T-helper 2 cell (primary cell): ENCODE results near the gene NEURL2.
"Not testable (repeated sequence)": the region's sequence is repeated elsewhere in the genome, so short reads cannot be mapped to it uniquely, and the experiment has no call there.

Experiments used
- DNase-seq, 5 experiments: peaks; one replicate each; pipeline versions ENCODE4 v3.0.0 to v3.0.0-alpha.2; 2012 to 2022

NEURL2 gene

DNA sequence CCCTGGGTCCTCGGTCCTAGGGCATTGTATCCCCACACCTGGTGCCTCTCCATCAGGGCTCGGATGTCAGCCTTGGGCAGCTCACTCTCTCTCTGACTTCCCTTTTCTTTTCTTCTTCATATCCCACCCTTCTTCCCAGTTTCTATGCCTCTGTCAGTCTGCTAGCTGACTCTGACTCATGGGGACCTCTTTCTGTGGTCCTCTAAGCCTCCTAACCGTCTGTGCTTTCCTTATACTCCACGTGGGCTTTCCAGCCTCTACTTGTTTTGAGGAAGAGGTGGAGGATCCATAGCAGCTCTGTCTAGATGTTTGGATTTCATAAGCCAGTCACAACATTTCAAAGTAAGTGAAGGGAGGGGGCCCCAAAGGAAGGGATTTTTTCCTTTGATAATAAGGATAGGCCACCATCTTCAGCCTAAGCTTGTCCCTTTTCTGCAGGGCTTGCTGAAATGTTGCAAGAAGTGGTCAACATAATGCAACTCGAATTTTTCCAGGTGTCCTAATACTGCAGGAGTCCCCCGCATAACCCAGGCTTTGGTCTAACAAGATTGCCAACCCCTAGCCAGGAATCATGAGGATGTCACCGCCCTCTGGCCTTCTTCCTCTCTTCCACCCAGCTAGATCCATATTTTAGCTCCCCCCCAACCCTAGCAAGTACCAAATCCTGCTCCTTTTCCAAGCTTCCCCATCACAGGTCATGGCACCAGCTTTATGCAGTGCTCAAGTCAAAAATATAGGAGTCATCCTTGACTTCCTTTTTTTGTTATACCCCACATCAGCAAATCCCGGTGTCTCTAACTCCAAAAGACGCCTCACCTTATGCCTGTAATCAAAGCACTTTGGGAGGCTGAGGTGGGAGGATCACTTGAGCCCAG lies 29.7 kb upstream of the NEURL2 start:
- DNase-seq: no peak

DNA sequence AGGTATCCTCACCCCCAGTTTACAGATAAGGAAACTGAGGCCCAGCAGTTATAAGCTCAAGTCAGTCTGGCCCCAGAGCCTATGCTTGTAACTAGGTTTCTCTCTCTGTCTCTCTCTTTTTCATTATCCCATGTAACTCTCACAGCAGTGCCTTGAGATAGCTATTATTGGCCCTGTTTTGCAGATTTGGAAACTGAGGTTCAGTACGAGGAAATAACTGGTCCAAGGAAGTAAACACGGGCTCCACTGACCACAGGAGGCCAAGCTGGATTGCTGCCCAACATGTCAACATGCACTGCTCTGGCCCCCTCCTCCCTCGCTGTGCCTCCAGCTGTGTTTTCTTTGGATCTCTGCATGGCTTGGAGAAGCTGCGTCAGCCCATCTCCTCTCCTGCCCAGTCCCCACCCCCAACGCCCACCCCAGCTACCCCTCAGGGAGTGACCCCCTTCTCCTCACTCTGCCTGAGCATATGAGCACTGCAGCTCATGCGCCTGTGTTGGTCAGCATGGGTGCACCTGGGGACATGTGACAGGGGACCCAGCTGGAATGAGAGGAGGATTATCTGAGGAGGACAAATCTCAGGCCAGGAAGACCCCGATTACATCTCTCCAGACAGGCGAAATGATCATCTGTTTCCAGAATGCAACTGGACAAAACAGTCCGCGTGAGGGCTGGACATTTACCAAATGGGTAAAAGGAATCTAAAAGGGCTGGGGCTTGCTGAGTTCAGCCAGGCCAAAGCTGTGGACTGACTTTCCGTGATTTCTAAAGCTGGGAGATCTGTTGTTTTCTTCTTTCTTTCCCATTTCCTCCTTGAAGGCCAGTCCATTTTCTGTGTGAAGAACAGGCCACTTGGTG lies 28.8 kb upstream of the NEURL2 start:
- DNase-seq: no peak

DNA sequence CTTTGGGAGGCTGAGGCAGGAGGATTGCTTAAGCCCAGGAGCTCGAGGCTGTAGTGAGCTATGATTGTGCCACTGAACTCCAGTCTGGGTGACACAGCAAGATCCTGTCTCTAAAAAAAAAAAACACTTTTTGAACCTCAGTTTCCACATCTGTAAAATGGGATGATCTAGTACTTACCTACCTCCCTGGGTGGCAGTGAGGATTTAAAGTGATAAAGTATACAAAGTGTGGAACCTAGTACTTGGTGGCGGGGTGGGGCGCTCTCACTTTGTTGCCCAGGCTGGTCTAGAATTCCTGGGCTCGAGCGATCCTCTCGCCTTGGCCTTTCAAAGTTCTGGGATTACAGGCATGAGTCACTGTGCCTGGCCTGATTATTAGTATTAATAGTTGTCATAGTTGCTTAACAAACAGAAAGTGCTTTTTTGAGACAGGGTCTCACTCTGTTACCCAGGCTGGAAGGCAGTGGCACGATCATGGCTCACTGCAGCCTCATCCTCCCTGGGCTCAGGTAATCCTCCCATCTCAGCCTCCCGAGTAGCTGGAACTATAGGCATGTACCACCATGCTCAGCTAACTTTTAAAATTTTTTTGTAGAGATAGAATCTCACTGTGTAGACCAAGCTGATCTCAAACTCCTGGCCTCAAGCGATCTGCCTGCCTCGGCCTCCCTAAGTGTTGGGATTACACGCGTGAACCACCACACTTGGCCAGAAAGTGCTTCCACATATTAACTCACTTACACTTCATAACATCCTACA lies 27.9 kb upstream of the NEURL2 start:
- no peak for DNase-seq

DNA sequence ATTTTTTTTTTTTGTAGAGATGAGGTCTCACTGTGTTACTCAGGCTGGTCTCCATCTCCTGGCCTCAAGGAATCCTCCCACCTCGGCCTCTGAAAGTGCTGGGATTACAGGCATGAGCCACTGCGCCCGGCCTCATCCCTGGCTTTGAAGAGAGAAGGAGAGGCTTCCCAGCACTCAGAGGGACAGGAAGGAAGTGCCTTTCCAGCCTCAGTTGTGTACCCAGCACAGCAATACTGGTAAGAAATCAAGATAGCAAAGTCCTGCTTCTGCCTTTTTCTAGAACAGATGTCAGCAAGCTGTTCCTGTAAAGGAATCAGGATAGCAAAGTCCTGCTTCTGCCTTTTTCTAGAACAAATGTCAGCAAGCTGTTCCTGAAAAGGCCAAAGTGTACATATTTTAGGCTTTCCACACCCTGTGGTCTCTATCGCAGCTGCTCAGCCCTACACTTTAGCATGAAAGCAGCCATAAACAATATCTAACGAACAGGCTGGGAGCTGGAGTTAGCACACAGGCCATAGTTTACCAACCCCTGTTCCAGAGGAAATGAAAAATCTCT lies 27.3 kb upstream of the NEURL2 start:
- no peak for DNase-seq

DNA sequence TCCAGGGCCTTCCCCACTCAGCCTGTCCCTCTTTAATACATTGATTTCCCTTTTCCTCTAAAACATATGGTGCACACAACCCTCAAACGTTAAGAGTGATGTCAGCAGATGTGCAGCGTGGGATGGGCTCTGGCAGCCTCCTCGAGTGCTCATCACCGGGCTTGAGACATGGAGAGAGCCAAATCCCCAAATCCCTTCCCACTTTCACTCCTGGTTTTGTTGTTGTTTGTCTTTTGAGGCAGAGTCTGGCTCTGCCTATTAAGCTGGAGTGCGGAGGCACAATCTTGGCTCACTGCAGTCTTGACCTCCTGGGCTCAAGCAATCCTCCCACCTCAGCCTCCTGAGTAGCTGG lies 26.8 kb upstream of the NEURL2 start:
- no peak for DNase-seq

DNA sequence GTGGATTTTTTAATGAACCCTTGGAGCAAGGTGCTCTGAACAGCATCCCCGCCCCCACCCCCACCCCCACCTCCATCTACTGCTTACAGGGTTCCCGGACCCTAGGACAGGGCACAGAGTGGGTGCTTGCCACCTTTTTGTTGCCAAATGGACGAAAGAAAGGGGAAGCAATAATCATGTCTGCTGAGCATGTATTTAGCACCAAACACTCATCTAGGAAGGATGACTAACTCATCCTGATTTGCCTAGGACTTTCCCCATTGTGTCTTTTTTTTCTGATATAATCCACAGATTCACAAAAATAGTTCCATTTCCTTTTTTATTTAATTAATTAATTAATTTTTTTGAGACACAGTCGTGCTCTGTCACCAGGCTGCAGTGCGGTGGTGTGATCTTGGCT lies 22.1 kb upstream of the NEURL2 start:
- no peak for DNase-seq

DNA sequence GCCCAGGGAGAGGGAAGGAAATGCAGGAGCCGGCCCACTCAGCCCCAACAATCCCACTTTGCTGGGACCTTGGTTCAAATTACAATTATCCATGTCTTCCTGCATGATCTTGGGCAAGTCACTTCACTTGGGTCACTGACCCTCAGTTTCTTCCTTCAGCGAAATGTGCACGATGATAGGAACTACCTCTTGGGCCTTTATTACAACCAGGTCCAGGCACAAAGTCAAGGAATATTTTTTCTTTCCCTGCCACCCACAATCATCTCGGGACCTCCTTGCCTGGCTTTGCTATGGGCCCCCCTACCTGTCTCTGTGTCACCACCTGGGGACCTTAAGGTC lies 21.3 kb upstream of the NEURL2 start:
- DNase-seq: no peak

DNA sequence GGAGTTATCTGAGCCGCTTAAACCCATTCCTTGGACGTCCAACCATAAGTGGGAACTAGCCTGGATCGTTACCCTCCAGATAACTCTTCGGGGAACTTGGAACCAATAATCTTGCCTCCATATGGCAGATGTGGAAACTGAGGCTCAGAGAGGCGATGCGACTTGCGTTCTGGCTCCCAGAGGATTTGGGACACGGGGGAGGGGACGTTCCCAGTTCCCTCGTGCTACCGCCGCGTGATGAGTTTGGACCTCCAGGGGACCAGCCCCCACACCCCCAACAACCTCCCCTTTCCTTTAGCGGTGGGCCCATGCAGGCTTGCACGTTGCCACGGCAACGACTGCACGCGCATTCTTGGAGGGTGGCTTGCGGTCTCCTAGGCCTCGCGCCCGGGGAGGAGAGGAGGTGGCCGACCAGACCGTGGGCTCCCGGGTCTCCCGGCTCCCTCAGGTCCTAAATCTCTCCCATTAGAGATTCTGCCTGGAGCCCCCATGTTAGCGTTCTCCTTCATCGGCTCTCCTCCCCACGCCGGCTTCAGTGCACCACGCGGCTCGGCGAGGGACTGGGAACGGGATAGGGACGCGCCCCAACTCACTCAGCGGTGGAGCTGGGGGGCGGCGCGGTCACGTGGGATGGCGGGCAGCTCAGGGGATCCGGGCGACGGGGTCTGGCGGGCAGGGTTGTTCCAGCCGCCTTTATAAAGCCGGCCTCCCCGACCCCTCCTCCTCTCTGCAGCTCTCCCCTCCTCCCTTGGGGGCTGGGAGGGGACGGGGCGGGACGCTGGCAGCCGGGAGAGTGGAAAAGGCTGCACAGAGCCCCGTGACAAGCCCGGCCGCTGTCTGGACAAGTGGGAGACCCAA lies 20.7 kb upstream of the NEURL2 start, which contains the start of gene PLTP:
TSS of gene PLTP (minus strand) at position 670 of the 858 bp plus-strand sequence. CDS start 703 bp downstream, outside the sequence.
- DNase-seq: peak in 2 of 5 experiments; percentile 41 to 47

DNA sequence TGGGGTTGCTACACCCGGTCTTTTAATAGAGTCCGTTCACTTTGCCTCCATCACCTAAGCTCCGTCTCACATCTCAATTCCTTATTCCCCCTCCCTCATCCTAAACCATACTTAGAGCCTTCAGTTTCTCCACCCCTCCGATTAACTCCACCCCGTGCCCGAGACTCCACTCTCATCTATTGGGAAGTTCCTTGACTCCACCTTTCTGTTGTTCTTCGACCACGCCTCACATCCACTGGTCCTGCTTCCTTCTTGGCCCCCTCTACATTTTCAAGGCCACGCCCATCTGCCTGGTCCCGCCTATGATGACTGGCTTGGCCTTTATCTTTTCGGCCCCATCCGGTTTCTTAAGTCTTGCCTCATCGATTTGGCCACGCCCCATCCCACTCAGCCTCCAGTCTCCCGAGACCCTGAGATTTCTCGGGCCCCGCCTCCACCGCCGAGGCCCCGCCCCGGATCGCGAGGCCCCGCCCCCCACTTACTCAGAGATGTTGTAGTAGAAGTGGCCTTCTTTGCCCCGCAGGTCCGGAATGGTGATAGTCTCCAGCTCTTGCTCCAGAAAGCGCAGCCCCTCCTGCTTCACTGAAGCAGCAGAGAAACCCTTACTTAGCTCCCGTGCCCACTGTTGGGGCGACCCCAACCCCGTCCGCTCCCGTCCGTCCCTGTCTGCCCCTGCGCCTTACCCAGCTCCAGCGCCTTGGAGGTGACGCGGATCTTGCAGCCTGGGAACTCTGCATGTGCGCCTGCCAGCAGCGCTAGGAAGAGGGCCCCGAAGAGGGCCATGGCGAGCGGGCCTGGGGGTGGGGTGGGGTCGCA lies 19.9 kb upstream of the NEURL2 start:
- DNase-seq: peak; percentile 72 to 93 (median 81)

DNA sequence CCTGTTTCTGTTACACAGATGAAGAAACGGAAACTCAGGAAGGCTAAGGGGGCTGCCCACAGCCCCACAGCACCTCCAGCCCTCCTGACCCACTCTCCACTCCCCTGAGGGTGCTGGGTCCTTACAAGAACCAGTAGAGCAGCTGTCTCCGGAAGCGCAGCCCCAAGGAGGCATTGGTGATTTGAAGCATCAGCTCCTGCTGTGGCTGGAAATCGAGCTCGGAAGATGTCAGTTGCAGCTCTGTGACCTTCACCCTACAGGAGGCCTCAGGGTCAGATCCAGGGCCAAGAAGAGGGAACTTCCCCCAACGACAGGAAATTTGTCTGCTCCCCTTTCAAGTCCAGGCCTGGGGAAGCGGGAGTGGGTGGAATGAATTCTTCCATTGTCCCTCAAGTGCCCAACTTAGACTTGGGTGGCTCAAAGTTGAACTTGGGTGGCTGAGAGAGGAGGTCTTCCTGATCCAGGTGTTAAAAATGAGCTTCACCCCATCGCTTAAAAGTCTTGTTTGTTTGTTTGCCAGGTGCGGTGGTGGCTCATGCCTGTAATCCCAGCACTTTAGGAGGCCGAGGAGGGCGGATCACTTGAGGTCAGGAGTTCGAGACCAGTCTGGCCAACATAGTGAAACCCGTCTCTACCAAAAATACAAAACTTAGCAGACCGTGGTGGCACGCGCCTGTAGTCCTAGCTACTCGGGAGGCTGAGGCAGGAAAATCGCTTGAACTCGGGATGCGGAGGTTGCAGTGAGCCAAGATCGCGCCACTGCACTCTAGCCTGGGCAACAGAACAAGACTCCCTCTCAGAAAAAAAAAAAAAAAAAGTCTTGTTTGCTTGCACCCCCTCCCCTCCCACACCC lies 19.0 kb upstream of the NEURL2 start:
- DNase-seq: no peak

DNA sequence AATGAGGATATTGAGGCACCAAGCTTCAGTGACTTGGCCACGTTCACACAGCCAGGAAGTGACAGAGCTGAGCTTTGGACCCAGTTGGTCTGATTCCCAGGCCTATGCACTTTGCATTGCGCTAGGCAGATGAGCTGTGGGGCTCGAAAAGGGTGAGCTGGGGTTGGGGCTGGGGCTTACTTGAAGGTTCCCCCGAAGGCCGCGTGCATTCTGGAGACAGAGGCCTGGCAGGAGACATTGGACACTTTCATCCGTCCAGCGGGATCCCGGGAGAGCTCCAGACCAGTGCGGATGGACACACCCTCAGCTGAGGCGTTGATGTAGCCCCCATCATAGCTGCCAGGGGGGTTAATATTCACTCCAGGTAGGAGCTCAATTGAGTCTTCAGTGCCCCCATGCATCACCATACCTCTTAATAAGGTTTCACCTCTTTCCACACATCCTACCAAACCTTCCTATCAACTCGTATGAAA lies 18.4 kb upstream of the NEURL2 start:
- DNase-seq: no peak

DNA sequence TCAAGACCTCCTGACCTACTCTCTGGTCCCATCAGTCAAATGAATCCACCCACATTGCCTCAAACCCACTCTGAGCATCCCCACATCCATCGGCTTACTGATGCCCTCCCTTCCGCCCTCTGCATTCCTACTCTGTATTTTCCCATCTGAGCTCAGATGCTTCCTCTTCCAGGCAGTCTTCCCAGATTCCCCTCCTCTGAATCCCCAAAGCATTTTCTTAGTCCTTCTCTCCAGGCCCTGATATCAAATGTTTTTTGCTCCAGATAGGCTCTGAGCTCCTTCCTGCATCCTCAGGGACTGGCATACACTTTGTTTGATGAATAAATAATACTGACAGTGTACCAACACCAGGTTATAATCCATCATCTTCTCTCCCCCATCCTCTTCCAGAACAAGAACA lies 17.1 kb upstream of the NEURL2 start:
- DNase-seq: no peak

DNA sequence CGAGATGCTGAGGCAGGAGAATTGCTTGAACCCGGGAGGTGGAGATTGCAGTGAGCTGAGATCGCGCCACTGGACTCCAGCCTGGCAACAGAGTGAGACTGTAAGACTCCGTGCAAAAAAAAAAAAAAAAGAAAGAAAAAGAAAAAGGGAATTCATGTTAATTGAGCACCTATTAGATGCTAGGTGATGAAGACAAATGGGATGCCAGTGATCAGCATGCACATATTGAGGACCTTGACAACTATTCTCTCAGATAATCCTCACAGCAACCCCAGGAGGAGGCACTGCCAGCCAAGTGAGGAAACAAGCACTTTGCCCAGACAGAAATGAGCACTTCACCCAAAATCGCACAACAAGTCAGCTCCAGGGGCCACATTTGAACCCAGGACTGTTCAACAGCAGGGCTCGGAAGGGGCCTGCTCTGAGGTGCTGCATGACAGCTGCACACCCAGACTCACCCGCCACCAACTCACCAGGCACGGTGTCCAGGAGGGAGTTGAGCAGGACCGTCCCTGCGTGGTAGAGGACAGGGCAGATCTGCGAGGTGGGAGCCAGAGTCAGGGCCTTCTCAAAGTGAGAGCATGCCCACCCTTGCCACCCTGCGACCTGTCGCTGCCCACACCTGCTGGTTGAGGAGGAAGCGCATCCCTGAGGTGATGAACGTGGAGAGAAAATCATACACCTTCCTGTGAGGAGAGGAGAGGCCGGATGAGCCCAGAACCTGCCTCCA lies 16.4 kb upstream of the NEURL2 start:
- no peak for DNase-seq

DNA sequence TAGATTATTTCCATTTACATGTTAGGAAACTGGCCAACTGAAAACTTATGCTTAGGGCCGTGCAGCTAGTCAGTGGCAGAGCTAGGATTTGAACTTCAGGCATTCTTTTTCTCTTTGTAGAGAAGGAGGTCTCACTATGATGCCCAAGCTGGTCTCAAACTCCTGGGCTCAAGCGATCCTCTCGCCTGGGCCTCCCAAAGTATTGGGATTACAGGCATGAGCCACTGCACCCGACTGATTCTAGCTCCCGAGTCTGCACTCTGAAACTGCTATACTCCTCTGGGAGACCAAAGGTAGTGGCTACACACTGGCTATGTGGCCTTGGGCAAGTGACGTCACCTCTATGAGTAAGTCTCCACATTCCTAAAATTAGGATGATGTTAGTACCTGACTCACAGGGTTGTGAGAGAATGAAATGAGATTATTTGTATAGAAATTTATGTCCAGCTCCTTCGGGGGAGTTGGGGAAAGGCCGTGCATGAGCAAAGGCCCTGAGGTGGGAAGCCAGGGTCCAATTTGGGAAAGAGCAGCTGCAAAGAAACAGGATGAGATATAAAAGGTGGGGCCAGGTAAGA lies 14.6 kb upstream of the NEURL2 start:
- DNase-seq: no peak

DNA sequence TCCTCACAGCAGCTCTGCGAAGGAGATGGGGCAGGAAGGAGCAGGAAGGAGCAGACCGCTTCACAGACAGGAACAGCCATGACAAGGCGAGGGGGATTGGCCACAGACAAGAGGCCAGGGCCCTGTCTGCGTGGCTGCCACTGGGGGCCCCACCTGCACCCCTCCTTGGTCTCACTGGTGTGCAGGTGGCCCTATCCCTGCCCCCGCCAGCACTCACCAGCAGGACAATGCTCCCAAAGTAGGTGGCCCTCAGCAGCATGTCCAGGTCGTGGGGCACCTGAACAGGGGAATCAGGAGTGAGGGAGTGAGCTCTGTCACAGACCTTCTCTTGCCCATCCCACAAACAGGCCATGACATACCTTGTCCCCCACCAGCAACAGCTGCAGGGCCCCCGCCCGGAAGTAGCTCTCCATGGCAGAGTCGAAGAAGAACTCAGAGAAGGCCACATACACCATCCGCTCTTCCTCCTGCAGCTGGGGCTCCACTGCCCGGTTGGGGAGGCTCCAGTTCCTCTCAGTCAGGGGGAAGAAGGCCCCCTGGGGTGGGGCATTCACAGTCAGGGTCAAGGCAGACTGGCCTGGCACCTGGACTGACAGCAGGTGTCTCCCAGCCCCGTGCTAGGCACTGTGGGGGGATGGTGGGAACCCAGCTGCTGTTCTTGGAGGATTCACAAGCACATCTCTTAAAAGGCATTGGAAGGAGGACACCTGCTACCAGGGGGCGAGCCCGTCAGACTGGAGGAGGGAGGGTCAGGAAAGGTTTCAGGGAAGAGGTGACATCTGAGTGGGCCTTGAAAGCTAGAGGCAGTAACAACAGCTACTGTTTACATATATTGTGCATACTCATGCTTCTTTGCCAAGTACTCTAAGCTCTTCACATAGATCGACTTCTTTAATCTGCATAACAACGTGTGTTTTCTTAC lies 13.8 kb upstream of the NEURL2 start:
- no peak for DNase-seq

DNA sequence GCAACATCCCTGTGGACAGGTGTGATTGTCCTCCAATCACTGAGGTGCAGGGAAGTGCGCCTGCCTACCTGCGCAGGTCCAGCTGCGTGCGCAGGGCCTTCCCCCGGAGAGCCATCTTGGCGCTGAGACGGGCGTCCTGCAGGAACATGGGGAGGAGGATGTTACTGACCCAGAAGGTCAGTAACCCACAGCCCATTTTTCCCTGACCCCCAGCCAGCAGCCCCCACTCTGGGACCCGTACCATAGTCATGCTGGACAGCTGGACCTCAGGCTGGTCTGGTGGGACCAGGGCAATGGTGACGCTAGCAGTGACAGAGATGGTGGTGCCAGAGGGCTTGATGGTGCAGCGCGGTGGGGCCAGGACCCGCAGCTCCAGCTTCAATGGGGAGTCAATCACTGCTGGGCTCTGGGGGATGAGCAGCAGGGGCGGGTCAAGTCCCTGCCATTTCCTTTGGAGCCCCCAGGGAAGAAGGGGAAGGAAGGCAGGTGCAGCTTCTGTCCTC lies 11.2 kb upstream of the NEURL2 start:
- no peak for DNase-seq

DNA sequence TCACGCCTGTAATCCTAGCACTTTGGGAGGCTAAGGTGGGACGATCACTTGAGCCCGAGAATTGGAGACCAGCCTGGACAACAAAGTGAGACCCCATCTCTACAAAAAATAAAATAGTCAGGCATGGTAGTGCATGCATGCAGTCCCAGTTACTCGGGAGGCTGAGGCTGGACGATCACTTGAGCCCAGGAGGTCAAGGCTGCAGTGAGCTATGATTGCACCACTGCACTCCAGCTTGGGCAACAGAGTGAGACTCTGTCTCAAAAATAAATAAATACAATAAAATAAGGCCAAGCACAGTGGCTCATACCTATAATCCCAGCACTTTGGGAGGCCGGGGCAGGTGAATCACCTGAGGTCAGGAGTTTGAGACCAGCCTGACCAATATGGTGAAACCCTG lies 10.3 kb upstream of the NEURL2 start:
- DNase-seq: not testable (repeated sequence)
